Fibroblast of lung (primary cell): ENCODE measurements around the gene AGBL1.

ENCODE experiments used
- CTCF ChIP-seq, 2 donors: IDR thresholded peaks in 1 of 2; conservative IDR thresholded peaks in 1 of 2; 1 replicate in 1 of 2; 2 replicates in 1 of 2; pipeline ENCODE4 v1.5.1; 2011 to 2012; ENCODE audit warnings: low read length in 2 of 2, control low read depth in 1 of 2, inconsistent platforms in 1 of 2, low read depth in 1 of 2, mild to moderate bottlenecking in 1 of 2
- EZH2 ChIP-seq: IDR thresholded peaks from 2 replicates; pipeline ENCODE4 v1.5.1; 2012; ENCODE audit warnings: low read length, control low read depth, mild to moderate bottlenecking; ENCODE audit errors: missing control alignments

- TF ChIP-seq CTCF (conservative IDR thresholded peaks at IDR 0.05 in 1 of 2, IDR thresholded peaks at IDR 0.05 in 1 of 2; ENCODE audit: low read depth in 1 of 2, low read length in 2 of 2): no peak
- no peak for TF ChIP-seq EZH2
Observed at GRCh38 chr15:86735247-86736040, 655.8 kb downstream of the AGBL1 start.
